IMR-90 (cell line): ENCODE measurements around the gene ATF7IP2. TPM values are rescaled to one million over a fixed set of nuclear protein-coding genes. Genes with fewer than 3 reads are reported as not detected.

Experiments
- ATAC-seq: fragments of 200-7000 bp; cut with Tn5 transposase; 2 replicates; pipeline ENCODE4 v1.9.1; 2020; ENCODE audit warnings: low read depth, mild to moderate bottlenecking, moderate library complexity
- BruUV-seq: library from RNA; stranded (reverse); fragments of 400-500 nt; replicated peaks from 2 replicates; lab custom pipeline; 2021; lab: Mats Ljungman, UMichigan
- CTCF ChIA-PET: fragments of 300-600 bp; formaldehyde crosslinking; extraction: SDS; loops from one replicate; lab custom pipeline; 2021; ENCODE audit warnings: antibody characterized with exemption; lab: Yijun Ruan, JAX
- POLR2A ChIA-PET: fragments of 300-600 bp; sonication (Branson Sonifier 250); formaldehyde crosslinking; loops from one replicate; lab custom pipeline; 2022; ENCODE audit warnings: antibody characterized with exemption; ENCODE audit not compliant: unreplicated experiment; lab: Charles Lee
- DNase-seq: peaks from one replicate; pipeline ENCODE4 v3.0.0; 2013
- H2AFZ ChIP-seq: replicated peaks from 2 replicates; pipeline ENCODE3; 2013; ENCODE audit warnings: low read length, mild to moderate bottlenecking; ENCODE audit not compliant: poor library complexity
- H2AK5ac ChIP-seq: 2 replicates; pipeline ENCODE4 v1.6.1; 2013; ENCODE audit warnings: low read depth, low read length, inconsistent platforms
- H2AK9ac ChIP-seq: replicated peaks from 2 replicates; pipeline ENCODE3; 2013; ENCODE audit warnings: mild to moderate bottlenecking, low read depth, low read length, moderate library complexity; ENCODE audit not compliant: poor library complexity
- H2BK120ac ChIP-seq: 2 replicates; pipeline ENCODE4 v1.6.1; 2013; ENCODE audit warnings: low read depth, low read length, inconsistent platforms
- H2BK15ac ChIP-seq: 3 replicates; pipeline ENCODE4 v1.6.1; 2013; ENCODE audit warnings: low read depth, low read length, inconsistent platforms
- H2BK20ac ChIP-seq: 2 replicates; pipeline ENCODE4 v1.6.1; 2013; ENCODE audit warnings: low read depth, mild to moderate bottlenecking, inconsistent platforms, low read length, moderate library complexity
- H2BK5ac ChIP-seq: 2 replicates; pipeline ENCODE4 v1.6.1; 2013; ENCODE audit warnings: mild to moderate bottlenecking, low read depth, low read length, inconsistent platforms; ENCODE audit not compliant: poor library complexity, severe bottlenecking
- H3K14ac ChIP-seq: replicated peaks from 2 replicates; pipeline ENCODE4 v1.6.1; 2013; ENCODE audit warnings: low read depth, low read length, inconsistent platforms
- H3K18ac ChIP-seq: 2 replicates; pipeline ENCODE4 v1.6.1; 2013; ENCODE audit warnings: low read depth, low read length, control low read depth
- H3K23ac ChIP-seq: 2 replicates; pipeline ENCODE4 v1.6.1; 2013; ENCODE audit warnings: low read depth, low read length, inconsistent platforms
- H3K27ac ChIP-seq: 2 replicates; pipeline ENCODE4 v1.5.1; 2013; ENCODE audit warnings: mild to moderate bottlenecking, control low read depth, low read length; ENCODE audit not compliant: insufficient read depth
- H3K27me3 ChIP-seq: 2 replicates; pipeline ENCODE4 v1.6.1; 2013; ENCODE audit warnings: low read length; ENCODE audit not compliant: control insufficient read depth, insufficient read depth
- H3K36me3 ChIP-seq: 2 replicates; pipeline ENCODE4 v1.6.1; 2013; ENCODE audit warnings: low read length, mixed read lengths; ENCODE audit not compliant: control insufficient read depth, insufficient read depth
- H3K4ac ChIP-seq: 2 replicates; pipeline ENCODE4 v1.6.1; 2013; ENCODE audit warnings: low read depth, low read length, inconsistent platforms
- H3K4me1 ChIP-seq: 2 replicates; pipeline ENCODE4 v1.6.1; 2013; ENCODE audit warnings: low read length, mixed read lengths; ENCODE audit not compliant: control insufficient read depth, insufficient read depth
- H3K4me2 ChIP-seq: 2 replicates; pipeline ENCODE4 v1.6.1; 2013; ENCODE audit warnings: low read depth, mild to moderate bottlenecking, control low read depth, low read length, moderate library complexity
- H3K4me3 ChIP-seq: 2 replicates; pipeline ENCODE4 v1.5.1; 2013; ENCODE audit warnings: low read depth, mild to moderate bottlenecking, control low read depth, low read length, moderate library complexity; ENCODE audit not compliant: insufficient read depth
- H3K56ac ChIP-seq: 2 replicates; pipeline ENCODE4 v1.6.1; 2013; ENCODE audit warnings: low read length, inconsistent platforms; ENCODE audit not compliant: insufficient read depth; ENCODE audit errors: extremely low read depth
- H3K79me1 ChIP-seq, 2 experiments: 2 replicates each; pipeline ENCODE4 v1.6.1; 2013; ENCODE audit warnings: low read length in 2 of 2, inconsistent platforms in 1 of 2, low read depth in 1 of 2
- H3K9ac ChIP-seq: 2 replicates; pipeline ENCODE4 v1.6.1; 2013; ENCODE audit warnings: low read depth, low read length, control low read depth
- H3K9me1 ChIP-seq: 2 replicates; pipeline ENCODE4 v1.6.1; 2013; ENCODE audit warnings: low read length, inconsistent platforms; ENCODE audit not compliant: insufficient read depth
- H3K9me3 ChIP-seq: 2 replicates; pipeline ENCODE4 v1.6.1; 2013; ENCODE audit warnings: low read length; ENCODE audit not compliant: control insufficient read depth, insufficient read depth
- H4K20me1 ChIP-seq: 2 replicates; pipeline ENCODE4 v1.6.1; 2013; ENCODE audit warnings: low read length, inconsistent platforms; ENCODE audit not compliant: insufficient read depth
- H4K5ac ChIP-seq: 2 replicates; pipeline ENCODE4 v1.6.1; 2013; ENCODE audit warnings: mild to moderate bottlenecking, low read depth, low read length, control low read depth
- H4K8ac ChIP-seq, 2 experiments: 2 replicates each; pipeline ENCODE4 v1.6.1; 2013; ENCODE audit warnings: low read depth in 2 of 2, low read length in 2 of 2, control low read depth in 1 of 2, inconsistent platforms in 1 of 2
- H4K91ac ChIP-seq: 2 replicates; pipeline ENCODE4 v1.6.1; 2013; ENCODE audit warnings: low read depth, low read length, inconsistent platforms; ENCODE audit not compliant: insufficient read depth
- BHLHE40 ChIP-seq: fragments of 150-350 bp; IDR thresholded peaks from 2 replicates; pipeline ENCODE4 v1.6.1; 2016; ENCODE audit warnings: mild to moderate bottlenecking, low read depth, low read length
- ELK1 ChIP-seq: fragments of 150-350 bp; IDR thresholded peaks from 2 replicates; pipeline ENCODE4 v1.6.1; 2016; ENCODE audit warnings: low read depth, mild to moderate bottlenecking, low read length, moderate library complexity, borderline replicate concordance
- USF2 ChIP-seq: fragments of 150-350 bp; IDR thresholded peaks from 2 replicates; pipeline ENCODE4 v1.6.1; 2017; ENCODE audit warnings: mild to moderate bottlenecking, antibody characterized with exemption, low read length, low read depth
- WGBS, 2 experiments: methylation state at CpG; one replicate each; pipeline versions ENCODE4 v1.1.5 to v1.1.7; 2013; ENCODE audit warnings: missing lambda C conversion rate in 2 of 2; ENCODE audit not compliant: insufficient read length in 1 of 2; ENCODE audit errors: extremely low coverage in 2 of 2; 5-methylcytosine and 5-hydroxymethylcytosine counted together
- dilution Hi-C: fragments of 300-500 bp; cut with HindIII; formaldehyde crosslinking; loops from one replicate; pipeline ENCODE4 v1.14.3; 2018; ENCODE audit warnings: low sequenced_read_pairs; ENCODE audit not compliant: unreplicated experiment
- in situ Hi-C: fragments of 300-500 bp; cut with MboI; formaldehyde crosslinking; loops from 3 replicates; pipeline ENCODE4 v1.14.3; 2019; ENCODE audit warnings: low sequenced_read_pairs, inconsistent platforms, mixed read lengths
- intact Hi-C: fragments of 100-400 bp; cut with micrococcal nuclease; formaldehyde crosslinking; loops from 2 replicates; pipeline ENCODE4 v1.10.0; 2022
- polyA plus RNA-seq, 3 experiments: library from polyadenylated mRNA; depleted of rRNA; stranded (reverse); fragments of >200 nt; gene quantifications; 2 replicates each; pipeline ENCODE4 v1.2.3, GENCODE V29; 2012; ENCODE audit warnings: low replicate concordance in 1 of 3
- total RNA-seq: library from RNA; depleted of rRNA; stranded (reverse); fragments of >200 nt; gene quantifications from 2 replicates; pipeline ENCODE4 v1.2.3, GENCODE V29; 2012

The ATF7IP2 gene
- total and polyA plus RNA-seq, 2 of the 4 experiments (the other 2 are of a cell fraction), result 2.7 to 3.6 TPM

GRCh38 chr16:10519297-10519696 lies 133.4 kb downstream of the ATF7IP2 start:
- CTCF ChIA-PET, result no interaction called here
- no CpG with 5 or more reads among the region's 1 CpG for WGBS, 2 experiments

More at GRCh38 chr16:10519297-10519696, 133.4 kb downstream of the ATF7IP2 start:
- H3K27ac ChIP-seq, result no peak overlapping the region
- intact Hi-C loops (no loop called here), in situ Hi-C loops (loop anchor here (5.0 to 25.0 kb wide), 2 partner anchors 213 to 1507 kb away; no protein-coding TSS in a partner anchor), dilution Hi-C loops (no loop called here)
- DNase-seq (no peak), ATAC-seq (no peak)
- H2AK9ac ChIP-seq, result no peak overlapping the region
- no peaks in the 10 kb centered on the region for H3K79me1 ChIP-seq
- H4K20me1 ChIP-seq, result no peaks in the 10 kb centered on the region
- H2AFZ ChIP-seq, result no peak overlapping the region
- H3K9ac ChIP-seq, result no peak overlapping the region
- H4K5ac ChIP-seq, result no peak overlapping the region
- H3K14ac ChIP-seq, result no peak overlapping the region
- H2BK120ac ChIP-seq, result no peak overlapping the region
- no peak overlapping the region for H4K8ac ChIP-seq
- no peak overlapping the region for H3K56ac ChIP-seq
- no peak overlapping the region for H2BK5ac ChIP-seq
- no peak for TF ChIP-seq USF2
- no peak for TF ChIP-seq BHLHE40
- no peak for TF ChIP-seq ELK1
- no peak overlapping the region for H2BK20ac ChIP-seq
- no peaks in the 10 kb centered on the region for H3K27me3 ChIP-seq
- POLR2A ChIA-PET, result no interaction called here
- no peak overlapping the region for H3K4ac ChIP-seq
- no peaks in the 10 kb centered on the region for H3K9me1 ChIP-seq
- no TSS peak for BruUV-seq
- H3K4me2 ChIP-seq, result no peak overlapping the region
- H3K4me3 ChIP-seq, result no peak overlapping the region
- peaks cover 2% of the 10 kb centered on the region; the same call in 1 of the 2 replicates for H3K4me1 ChIP-seq
- H4K91ac ChIP-seq, result no peak overlapping the region
- H3K18ac ChIP-seq, result no peak overlapping the region
- H3K23ac ChIP-seq, result no peak overlapping the region
- H2AK5ac ChIP-seq, result no peak overlapping the region
- no peaks in the 10 kb centered on the region for H3K36me3 ChIP-seq
- no peak overlapping the region for H2BK15ac ChIP-seq
- H3K9me3 ChIP-seq, result no peaks in the 10 kb centered on the region
